ENCODE data around the gene CRTC1.
"Not testable (repeated sequence)": the region's sequence is repeated elsewhere in the genome, so short reads cannot be mapped to it uniquely, and the experiment has no call there.

Gene CRTC1

GRCh38 chr19:18807861-18808331 lies 124.4 kb downstream of the CRTC1 start:
- Mint-ChIP-seq H3K27ac (no peak overlapping the region), H3K36me3 (ENCODE audit: low read depth) (no peaks in the 10 kb centered on the region), H3K4me3 (no peak overlapping the region), H3K4me1 (ENCODE audit: low read depth) (peaks cover 3% of the 10 kb centered on the region), H3K9me3 (no peaks in the 10 kb centered on the region), H3K27me3 (ENCODE audit: low read depth) (peaks cover 4% of the 10 kb centered on the region)
- DNase-seq (ENCODE audit: low spot score): no peak

DNA sequence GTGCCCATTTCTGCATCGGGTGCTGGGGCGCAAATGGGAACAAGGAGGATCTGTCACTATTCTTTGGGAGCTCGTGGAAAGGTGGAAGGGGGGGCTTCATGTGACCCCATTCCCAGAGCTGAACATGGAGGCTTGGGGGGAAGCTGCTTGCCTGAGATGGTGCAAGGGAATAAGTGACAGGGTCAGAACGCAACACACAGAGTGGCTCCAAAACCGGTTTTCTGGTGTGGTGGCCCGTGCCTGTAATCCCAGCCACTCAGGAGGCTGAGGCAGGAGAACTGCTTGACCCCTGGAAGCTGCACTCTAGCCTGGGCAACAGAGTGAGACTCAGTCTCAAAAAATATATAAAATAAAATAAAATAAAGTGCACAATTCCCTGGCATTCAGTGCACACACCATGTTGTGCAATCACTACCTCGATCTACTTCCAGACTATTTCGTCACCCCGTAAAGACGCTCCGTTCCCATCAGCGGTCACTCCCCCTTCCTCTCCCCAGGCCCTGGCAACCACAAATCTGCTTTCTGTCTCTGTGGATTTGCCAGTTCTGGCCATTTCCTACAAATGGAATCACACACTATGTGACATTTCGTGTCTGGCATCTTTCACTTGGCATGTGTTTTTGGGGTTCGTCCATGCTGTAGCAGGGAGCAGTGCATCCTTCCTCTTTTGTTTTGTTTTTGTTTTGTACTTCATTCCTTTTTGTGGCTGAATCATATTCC lies 125.8 kb downstream of the CRTC1 start:
- Mint-ChIP-seq H3K4me3 (no peak overlapping the region), H3K9me3 (no peaks in the 10 kb centered on the region), H3K27me3 (ENCODE audit: low read depth) (peaks cover 6% of the 10 kb centered on the region), H3K27ac (no peak overlapping the region), H3K4me1 (ENCODE audit: low read depth) (peaks cover 3% of the 10 kb centered on the region), H3K36me3 (ENCODE audit: low read depth) (no peaks in the 10 kb centered on the region)
- no peak for DNase-seq (ENCODE audit: low spot score)

- not testable (repeated sequence) for H3K27me3 Mint-ChIP-seq (ENCODE audit: low read depth); H3K9me3 Mint-ChIP-seq; DNase-seq (ENCODE audit: low spot score); H3K4me1 Mint-ChIP-seq (ENCODE audit: low read depth); H3K4me3 Mint-ChIP-seq; H3K36me3 Mint-ChIP-seq (ENCODE audit: low read depth); H3K27ac Mint-ChIP-seq
Observed at GRCh38 chr19:18811638-18812037, 128.2 kb downstream of the CRTC1 start.

- peaks cover 3% of the 10 kb centered on the region for H3K4me1 Mint-ChIP-seq (ENCODE audit: low read depth)
- no peak for DNase-seq (ENCODE audit: low spot score)
- no peak overlapping the region for H3K4me3 Mint-ChIP-seq
- H3K9me3 Mint-ChIP-seq: no peaks in the 10 kb centered on the region
- H3K36me3 Mint-ChIP-seq (ENCODE audit: low read depth): no peaks in the 10 kb centered on the region
- H3K27ac Mint-ChIP-seq: no peak overlapping the region
- peaks cover 2% of the 10 kb centered on the region for H3K27me3 Mint-ChIP-seq (ENCODE audit: low read depth)
Observed at GRCh38 chr19:18814063-18814462, 130.6 kb downstream of the CRTC1 start.

GRCh38 chr19:18815673-18816072 lies 132.2 kb downstream of the CRTC1 start:
- Mint-ChIP-seq H3K36me3 (ENCODE audit: low read depth) (no peaks in the 10 kb centered on the region), H3K27ac (no peak overlapping the region), H3K27me3 (ENCODE audit: low read depth) (peaks cover 2% of the 10 kb centered on the region), H3K9me3 (no peaks in the 10 kb centered on the region), H3K4me1 (ENCODE audit: low read depth) (no peaks in the 10 kb centered on the region), H3K4me3 (no peak overlapping the region)
- DNase-seq (ENCODE audit: low spot score): no peak

GRCh38 chr19:18816645-18817044 lies 133.2 kb downstream of the CRTC1 start:
- DNase-seq (ENCODE audit: low spot score); H3K4me1 Mint-ChIP-seq (ENCODE audit: low read depth); H3K27me3 Mint-ChIP-seq (ENCODE audit: low read depth); H3K27ac Mint-ChIP-seq; H3K9me3 Mint-ChIP-seq; H3K36me3 Mint-ChIP-seq (ENCODE audit: low read depth); H3K4me3 Mint-ChIP-seq: not testable (repeated sequence)

- Mint-ChIP-seq H3K4me1 (ENCODE audit: low read depth) (no peaks in the 10 kb centered on the region), H3K27me3 (ENCODE audit: low read depth) (peaks cover 2% of the 10 kb centered on the region), H3K4me3 (no peak overlapping the region), H3K27ac (no peak overlapping the region), H3K36me3 (ENCODE audit: low read depth) (no peaks in the 10 kb centered on the region), H3K9me3 (no peaks in the 10 kb centered on the region)
- no peak for DNase-seq (ENCODE audit: low spot score)
Observed at GRCh38 chr19:18817574-18817973, 134.1 kb downstream of the CRTC1 start.

GRCh38 chr19:18828786-18829185 lies 145.3 kb downstream of the CRTC1 start:
- DNase-seq (ENCODE audit: low spot score): no peak
- Mint-ChIP-seq H3K27ac (no peak overlapping the region), H3K4me3 (no peak overlapping the region), H3K9me3 (peaks cover 12% of the 10 kb centered on the region), H3K4me1 (ENCODE audit: low read depth) (peaks cover 7% of the 10 kb centered on the region), H3K27me3 (ENCODE audit: low read depth) (peaks cover 13% of the 10 kb centered on the region), H3K36me3 (ENCODE audit: low read depth) (peaks cover 11% of the 10 kb centered on the region)

DNA sequence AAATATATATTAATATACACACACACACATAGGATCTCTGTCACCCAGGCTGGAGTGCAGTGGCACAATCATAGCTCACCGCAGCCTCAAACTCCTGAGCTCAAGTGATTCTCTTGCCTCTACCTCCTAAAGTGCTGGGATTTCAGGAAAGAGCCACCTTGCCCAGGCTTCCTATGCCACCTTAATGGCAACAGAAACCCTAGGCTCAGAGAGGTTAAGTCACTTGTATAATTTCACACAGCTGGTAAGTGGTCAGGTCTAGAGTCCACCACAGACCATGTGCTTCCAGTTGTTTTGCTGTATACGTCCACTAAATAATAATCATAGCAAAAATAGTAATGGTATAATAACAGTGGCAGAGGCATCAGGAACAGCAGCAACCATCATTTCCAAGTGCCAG lies 147.0 kb downstream of the CRTC1 start:
- peaks cover 12% of the 10 kb centered on the region for H3K9me3 Mint-ChIP-seq
- peak overlapping the region; percentile 27 for H3K4me3 Mint-ChIP-seq
- peaks cover 13% of the 10 kb centered on the region for H3K27me3 Mint-ChIP-seq (ENCODE audit: low read depth)
- no peak overlapping the region for H3K27ac Mint-ChIP-seq
- H3K4me1 Mint-ChIP-seq (ENCODE audit: low read depth): peaks cover 21% of the 10 kb centered on the region
- H3K36me3 Mint-ChIP-seq (ENCODE audit: low read depth): peaks cover 27% of the 10 kb centered on the region
- no peak for DNase-seq (ENCODE audit: low spot score)

DNA sequence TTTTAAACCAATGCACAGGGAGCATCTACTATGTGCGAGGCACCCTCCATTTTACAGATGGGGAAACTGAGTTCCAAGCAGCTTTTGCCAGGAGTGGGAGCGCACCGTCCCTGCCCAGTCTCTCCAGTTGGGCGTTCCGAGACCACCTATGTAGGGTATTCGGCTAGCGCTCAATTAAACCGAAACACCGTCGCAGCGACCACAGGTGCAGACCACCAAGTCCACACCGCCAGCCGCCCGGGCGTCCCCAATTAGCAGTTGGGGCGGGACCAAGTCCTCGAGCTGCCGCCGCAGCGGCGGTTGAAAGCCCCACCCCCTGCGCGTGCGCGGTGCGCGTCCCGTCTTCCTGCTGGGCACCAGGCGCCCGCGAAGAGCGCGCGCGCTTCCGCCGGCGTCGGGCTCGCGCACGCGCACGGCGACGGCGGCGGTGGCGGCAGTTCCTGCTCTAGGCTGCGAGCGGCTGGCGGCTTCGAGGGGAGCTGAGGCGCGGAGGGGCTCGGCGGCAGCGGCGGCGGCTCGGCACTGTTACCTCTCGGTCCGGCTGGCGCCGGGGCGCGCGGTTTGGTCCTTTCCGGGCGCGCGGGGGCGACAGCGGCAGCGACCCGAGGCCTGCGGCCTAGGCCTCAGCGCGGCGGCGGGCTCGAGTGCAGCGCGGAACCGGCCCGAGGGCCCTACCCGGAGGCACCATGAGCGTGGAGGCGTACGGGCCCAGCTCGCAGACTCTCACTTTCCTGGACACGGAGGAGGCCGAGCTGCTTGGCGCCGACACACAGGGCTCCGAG lies 148.2 kb downstream of the CRTC1 start, which contains the start of gene UPF1:
UPF1 (plus strand) TSS at position 436 of the 782 bp plus-strand sequence; CDS start at position 687, 251 bp downstream.
- peaks cover 7% of the 10 kb centered on the region for H3K9me3 Mint-ChIP-seq
- peaks cover 30% of the 10 kb centered on the region for H3K4me1 Mint-ChIP-seq (ENCODE audit: low read depth)
- DNase-seq (ENCODE audit: low spot score): peak; percentile 97
- H3K36me3 Mint-ChIP-seq (ENCODE audit: low read depth): peaks cover 37% of the 10 kb centered on the region
- H3K27me3 Mint-ChIP-seq (ENCODE audit: low read depth): peaks cover 9% of the 10 kb centered on the region
- peak within 1 kb of the TSS; percentile 94 for H3K4me3 Mint-ChIP-seq
- H3K27ac Mint-ChIP-seq: peak within 1 kb of the TSS; percentile 93
